Sigmoid colon (tissue), 7 donors: Measurements from ENCODE around the gene AMFR. TPM values are rescaled to one million over a fixed set of nuclear protein-coding genes. Genes with fewer than 3 reads are reported as not detected.

Source experiments
- DNase-seq: peaks from one replicate; pipeline ENCODE4 v3.0.0-alpha.2; 2019
- H3K27ac ChIP-seq, 4 donors: fragments of 200-600 bp; sonication (generic); one replicate each; pipeline ENCODE4 v1.5.1; 2016 to 2019; ENCODE audit warnings: mild to moderate bottlenecking in 1 of 4
- H3K27me3 ChIP-seq, 3 donors: fragments of 200-600 bp; sonication (generic); one replicate each; pipeline ENCODE4 v1.5.1; 2019; ENCODE audit warnings: mild to moderate bottlenecking in 1 of 3
- H3K36me3 ChIP-seq, 4 donors: fragments of 200-600 bp; sonication (generic); one replicate each; pipeline ENCODE4 v1.5.1; 2016 to 2019
- H3K4me1 ChIP-seq, 4 donors: fragments of 200-600 bp; sonication (generic); one replicate each; pipeline ENCODE4 v1.5.1; 2017 to 2019
- H3K4me3 ChIP-seq, 4 donors: fragments of 200-600 bp; sonication (generic); one replicate each; pipeline ENCODE4 v1.5.1; 2017 to 2019; ENCODE audit warnings: mild to moderate bottlenecking in 2 of 4, moderate library complexity in 1 of 4
- H3K9me3 ChIP-seq, 4 donors: fragments of 200-600 bp in 3 of 4; sonication (generic) in 3 of 4; one replicate each; pipeline versions ENCODE4 v1.5.1 to v1.6.1; 2013 to 2019
- CTCF ChIP-seq, 4 experiments: fragments of 450-650 bp in 3 of 4; fragments of 200-600 bp in 1 of 4; IDR thresholded peaks; one replicate each; pipeline ENCODE4 v1.5.1; 2016 to 2019; ENCODE audit warnings: antibody characterized with exemption in 4 of 4, mild to moderate bottlenecking in 3 of 4, moderate library complexity in 2 of 4
- EP300 ChIP-seq, 4 donors: sonication (generic); formaldehyde crosslinking; IDR thresholded peaks; one replicate each; pipeline ENCODE4 v1.6.1; 2017; ENCODE audit warnings: antibody characterized with exemption in 4 of 4
- POLR2A ChIP-seq, 2 donors: fragments of 450-650 bp; IDR thresholded peaks; one replicate each; pipeline ENCODE4 v1.6.1; 2016; ENCODE audit warnings: antibody characterized with exemption in 2 of 2, mild to moderate bottlenecking in 2 of 2, moderate library complexity in 2 of 2
- POLR2AphosphoS5 ChIP-seq, 4 donors: sonication (generic); formaldehyde crosslinking; IDR thresholded peaks; one replicate each; pipeline ENCODE4 v1.6.1; 2017; ENCODE audit warnings: antibody characterized with exemption in 4 of 4
- WGBS, 2 donors: extraction: QIAGEN DNeasy Blood & Tissue Kit; methylation state at CpG; one replicate each; pipeline ENCODE4 v1.1.7; 2013; 5-methylcytosine and 5-hydroxymethylcytosine counted together
- intact Hi-C: fragments of 100-400 bp; cut with DNase I; formaldehyde crosslinking; loops from one replicate; pipeline ENCODE4 v1.15.1; 2023
- polyA plus RNA-seq, 3 donors: library from polyadenylated mRNA; stranded (reverse); fragments of 200-250 nt; gene quantifications; one replicate each; pipeline ENCODE4 v1.2.3, GENCODE V29; 2013
- total RNA-seq, 4 donors: library from RNA; depleted of rRNA; stranded (reverse); fragments of >200 nt; gene quantifications; one replicate each; pipeline ENCODE4 v1.1.0, GENCODE V29; 2016
- donor health status: healthy with polysubstance abuse.
- donor health status: Bipolar disorder and iron deficiency.
- donor health status: healthy.

The AMFR gene
- total RNA-seq (100 to 1,000 TPM; 111 to 201 (median 149) TPM), polyA plus RNA-seq (10 to 100 TPM; 22.4 to 60.0 (median 24.6) TPM)

GRCh38 chr16:56425439-56425832 lies at the start of gene AMFR:
Gene AMFR, minus strand, starts transcription at chr16:56425545. Its CDS starts 218 bp downstream, at chr16:56425327.
- H3K4me1 ChIP-seq: peaks cover 0 to 45% (median 30%) of the 10 kb centered on the region in 4 donors
- TF ChIP-seq CTCF (IDR thresholded peaks at IDR 0.05) (peak in 2 of 4 experiments; percentile 25 to 48), POLR2AphosphoS5 (IDR thresholded peaks at IDR 0.05) (peak in 2 of 4 donors; percentile 32 to 46), POLR2A (IDR thresholded peaks at IDR 0.05) (no peak)
- no peaks in the 10 kb centered on the region for H3K9me3 ChIP-seq
- H3K27me3 ChIP-seq: no peaks in the 10 kb centered on the region
- WGBS, 2 donors: 0 to 1% methylated on average over 57 of the region's 57 CpGs
- intact Hi-C loops: loop anchor here (2.0 to 10.0 kb wide), 2 partner anchors 25 to 179 kb away; partner anchors contain the start of genes MT2A, NUDT21 and OGFOD1
- peaks cover 0 to 4% (median 0%) of the 10 kb centered on the region in 4 donors for H3K36me3 ChIP-seq
- H3K4me3 ChIP-seq: peak within 1 kb of the TSS; percentile 83 to 98 (median 88)
- H3K27ac ChIP-seq: peak within 1 kb of the TSS; percentile 89 to 97 (median 92)
- peak; percentile 79 for DNase-seq

GRCh38 chr16:56470666-56471065 lies 45.3 kb upstream of the AMFR start:
- Histone ChIP-seq H3K4me1 (no peaks in the 10 kb centered on the region), H3K9me3 (no peaks in the 10 kb centered on the region), H3K4me3 (no peak overlapping the region), H3K27ac (no peak overlapping the region), H3K36me3 (peaks cover 13 to 98% (median 59%) of the 10 kb centered on the region in 4 donors), H3K27me3 (no peaks in the 10 kb centered on the region)
- intact Hi-C loops: no loop called here
- 91 to 93% methylated on average over 1 of the region's 1 CpG for WGBS, 2 donors
- no peak for DNase-seq
- TF ChIP-seq CTCF (IDR thresholded peaks at IDR 0.05) (no peak), POLR2A (IDR thresholded peaks at IDR 0.05) (no peak), POLR2AphosphoS5 (IDR thresholded peaks at IDR 0.05) (no peak), EP300 (IDR thresholded peaks at IDR 0.05) (no peak)

- no peak overlapping the region for H3K4me3 ChIP-seq
- H3K36me3 ChIP-seq: peaks cover 13 to 98% (median 56%) of the 10 kb centered on the region in 4 donors
- no peaks in the 10 kb centered on the region for H3K27me3 ChIP-seq
- 87 to 95% methylated on average over 3 of the region's 3 CpGs for WGBS, 2 donors
- no peaks in the 10 kb centered on the region for H3K9me3 ChIP-seq
- intact Hi-C loops: no loop called here
- TF ChIP-seq CTCF (IDR thresholded peaks at IDR 0.05): no peak
- TF ChIP-seq POLR2AphosphoS5 (IDR thresholded peaks at IDR 0.05): no peak
- H3K4me1 ChIP-seq: no peaks in the 10 kb centered on the region
- no peak for DNase-seq
- no peak overlapping the region for H3K27ac ChIP-seq
Observed at GRCh38 chr16:56470232-56470631, 44.9 kb upstream of the AMFR start.

GRCh38 chr16:56469748-56470147 lies 44.4 kb upstream of the AMFR start:
- Histone ChIP-seq H3K4me1 (no peaks in the 10 kb centered on the region), H3K4me3 (no peak overlapping the region), H3K27me3 (no peaks in the 10 kb centered on the region), H3K27ac (no peak overlapping the region), H3K36me3 (peaks cover 8 to 98% (median 54%) of the 10 kb centered on the region in 4 donors), H3K9me3 (no peaks in the 10 kb centered on the region)
- intact Hi-C loops: no loop called here
- 96 to 98% methylated on average over 7 of the region's 7 CpGs for WGBS, 2 donors
- TF ChIP-seq POLR2A (IDR thresholded peaks at IDR 0.05) (no peak), POLR2AphosphoS5 (IDR thresholded peaks at IDR 0.05) (no peak), EP300 (IDR thresholded peaks at IDR 0.05) (no peak), CTCF (IDR thresholded peaks at IDR 0.05) (no peak)
- no peak for DNase-seq

GRCh38 chr16:56468800-56469199 lies 43.5 kb upstream of the AMFR start:
- intact Hi-C loops: no loop called here
- H3K27me3 ChIP-seq: no peaks in the 10 kb centered on the region
- no peaks in the 10 kb centered on the region for H3K9me3 ChIP-seq
- no peak for TF ChIP-seq EP300 (IDR thresholded peaks at IDR 0.05)
- TF ChIP-seq POLR2A (IDR thresholded peaks at IDR 0.05): no peak
- no peak for TF ChIP-seq POLR2AphosphoS5 (IDR thresholded peaks at IDR 0.05)
- no peak for TF ChIP-seq CTCF (IDR thresholded peaks at IDR 0.05)
- DNase-seq: no peak
- no peaks in the 10 kb centered on the region for H3K4me1 ChIP-seq
- peaks cover 12 to 100% (median 53%) of the 10 kb centered on the region in 4 donors for H3K36me3 ChIP-seq
- no peak overlapping the region for H3K4me3 ChIP-seq
- H3K27ac ChIP-seq: no peak overlapping the region
